Small intestine (tissue), 7 donors: ENCODE data around the gene RBMS3. TPM values are rescaled to one million over a fixed set of nuclear protein-coding genes. Genes with fewer than 3 reads are reported as not detected.

ENCODE experiments used
- DNase-seq, 2 donors: peaks; one replicate each; pipeline versions ENCODE4 v3.0.0 to v3.0.0-alpha.2; 2013
- FAIRE-seq: peaks from 2 replicates; lab custom pipeline; 2012; peaks lifted over from hg19 to GRCh38; lab: Jason Lieb, UNC
- H3K27ac ChIP-seq, 3 donors: one replicate each; pipeline ENCODE4 v1.5.1; 2013; ENCODE audit warnings: low read length in 2 of 3, mild to moderate bottlenecking in 2 of 3, control low read depth in 1 of 3, inconsistent platforms in 1 of 3, low read depth in 1 of 3, moderate library complexity in 1 of 3
- H3K27me3 ChIP-seq, 3 donors: one replicate each; pipeline ENCODE4 v1.6.1; 2013; ENCODE audit warnings: low read length in 3 of 3, inconsistent platforms in 1 of 3; ENCODE audit not compliant: control insufficient read depth in 3 of 3, insufficient read depth in 3 of 3
- H3K36me3 ChIP-seq, 3 donors: one replicate each; pipeline ENCODE4 v1.6.1; 2013; ENCODE audit warnings: low read length in 3 of 3, inconsistent platforms in 1 of 3, low read depth in 1 of 3, mild to moderate bottlenecking in 1 of 3, moderate library complexity in 1 of 3; ENCODE audit not compliant: control insufficient read depth in 3 of 3, insufficient read depth in 2 of 3
- H3K4me1 ChIP-seq, 3 donors: one replicate each; pipeline ENCODE4 v1.6.1; 2013; ENCODE audit warnings: low read length in 2 of 3, inconsistent platforms in 1 of 3, low read depth in 1 of 3, mild to moderate bottlenecking in 1 of 3, moderate library complexity in 1 of 3; ENCODE audit not compliant: control insufficient read depth in 3 of 3, insufficient read depth in 2 of 3
- H3K4me3 ChIP-seq, 3 donors: one replicate each; pipeline ENCODE4 v1.5.1; 2013; ENCODE audit warnings: low read length in 3 of 3, control low read depth in 1 of 3, inconsistent platforms in 1 of 3, low read depth in 1 of 3, mild to moderate bottlenecking in 1 of 3, moderate library complexity in 1 of 3
- H3K9me3 ChIP-seq, 2 donors: one replicate each; pipeline ENCODE4 v1.6.1; 2013; ENCODE audit warnings: low read depth in 1 of 2, low read length in 1 of 2; ENCODE audit not compliant: control insufficient read depth in 2 of 2, insufficient read depth in 1 of 2
- WGBS, 3 donors: extraction: QIAGEN DNeasy Blood & Tissue Kit; methylation state at CpG; one replicate each; pipeline ENCODE4 v1.1.7; 2013; 5-methylcytosine and 5-hydroxymethylcytosine counted together
- polyA plus RNA-seq, 4 donors: library from polyadenylated mRNA; stranded (reverse) in 3 of 4; unstranded in 1 of 4; fragments of 200-250 nt in 3 of 4; fragments of 120-200 nt in 1 of 4; gene quantifications; one replicate each; pipeline versions ENCODE4 v1.2.1 to v1.2.3, GENCODE V29; 2013
- donor health status: healthy with polysubstance abuse.
- donor health status: control.
- donor health status: control.
- donor health status: Bipolar disorder and iron deficiency.
- donor health status: healthy.

The RBMS3 gene
- polyA plus RNA-seq, 4 donors = 0.81 to 6.4 (median 4.8) TPM; not detected in 1

DNA sequence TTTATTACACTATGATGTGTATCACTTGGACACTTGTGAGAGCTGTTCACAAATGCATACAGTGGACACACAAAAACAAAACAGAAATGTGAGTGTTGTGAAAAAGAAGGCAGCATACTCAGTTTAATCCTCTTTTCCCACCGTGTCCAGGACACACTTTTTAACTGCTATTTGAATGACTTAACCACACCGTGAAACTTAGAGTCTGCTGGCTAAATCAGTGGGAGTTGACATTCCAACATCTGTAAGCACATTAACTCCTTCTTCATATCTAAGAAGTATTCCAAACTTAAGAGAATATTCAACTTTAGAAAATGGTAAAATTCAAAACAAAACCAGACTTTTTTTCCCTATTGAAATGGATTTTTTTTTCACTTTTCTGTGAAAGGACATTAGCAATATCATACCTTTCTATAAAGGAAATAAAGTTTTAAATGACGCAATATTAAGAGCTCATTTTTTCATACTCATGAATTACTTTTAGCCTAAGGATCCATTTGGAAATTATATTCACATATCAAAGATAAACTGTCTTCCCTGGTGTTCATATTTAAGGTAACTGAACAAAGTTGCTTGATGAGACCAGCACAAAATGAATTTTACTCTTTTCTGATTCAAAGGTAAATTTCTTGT, 316.6 kb downstream of the RBMS3 start:
- Histone ChIP-seq H3K4me1 (no peaks in the 10 kb centered on the region), H3K36me3 (no peaks in the 10 kb centered on the region), H3K27me3 (no peaks in the 10 kb centered on the region), H3K4me3 (no peak overlapping the region), H3K27ac (no peak overlapping the region), H3K9me3 (no peaks in the 10 kb centered on the region)
- WGBS, 3 donors = 56 to 59% (median 59%) methylated on average over 3 of the region's 3 CpGs
- no peak for FAIRE-seq
- no peak for DNase-seq

DNA sequence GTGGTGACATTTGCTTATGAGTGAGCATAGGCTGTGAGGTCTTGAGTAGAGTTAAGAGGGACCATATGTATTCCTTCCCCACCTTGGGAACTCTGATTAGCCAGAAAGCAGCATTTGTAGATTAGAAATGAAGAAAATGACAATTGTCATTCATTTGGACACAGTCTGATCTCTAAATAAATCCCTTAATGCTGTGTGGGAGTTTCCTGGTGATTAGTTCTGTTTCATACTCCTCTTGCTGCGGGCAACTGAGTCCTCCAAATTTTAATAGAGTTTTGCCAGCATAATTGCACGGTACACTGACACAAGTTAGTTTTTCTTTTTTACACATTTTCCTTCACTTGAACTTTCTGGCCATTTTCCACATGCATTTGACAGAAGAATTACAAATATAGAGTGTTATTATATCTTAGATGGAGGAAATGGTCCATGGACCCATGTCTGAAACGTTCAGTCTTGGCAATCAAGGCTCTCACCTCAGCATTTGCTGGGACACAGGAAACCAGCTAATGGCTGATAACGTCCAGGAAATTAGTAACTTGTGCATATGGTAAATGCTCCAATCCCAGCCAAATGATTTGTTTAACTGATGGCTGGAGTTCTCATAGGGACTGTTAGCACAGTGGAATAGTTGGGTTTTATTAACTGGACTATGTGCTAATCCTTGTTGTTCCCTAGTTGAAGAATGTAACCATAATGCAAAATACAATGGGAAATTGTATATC, 321.2 kb downstream of the RBMS3 start:
- H3K4me1 ChIP-seq = no peaks in the 10 kb centered on the region
- 55 to 62% (median 57%) methylated on average over 4 of the region's 4 CpGs for WGBS, 3 donors
- no peak for FAIRE-seq

DNA sequence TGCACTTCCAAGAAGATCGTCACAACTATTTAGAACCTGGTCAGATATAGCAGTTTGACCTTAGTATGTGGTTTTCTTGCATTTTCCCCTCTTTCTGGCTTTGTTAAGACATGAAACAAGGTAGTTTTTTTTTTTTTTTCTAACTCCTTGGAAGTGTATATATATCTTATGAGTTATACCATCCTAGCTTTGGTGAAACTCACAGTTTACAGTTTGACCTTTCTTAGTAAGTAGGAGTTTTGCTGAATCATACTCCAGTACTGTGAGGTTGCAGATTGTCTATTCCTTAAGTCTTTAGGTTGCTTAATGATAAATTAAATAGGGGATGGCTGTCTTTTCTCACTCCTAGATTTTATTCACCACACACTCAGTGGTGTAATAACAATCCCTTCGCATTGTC, 325.0 kb downstream of the RBMS3 start:
- H3K4me3 ChIP-seq = no peak overlapping the region
- no peak overlapping the region for H3K27ac ChIP-seq
- no peaks in the 10 kb centered on the region for H3K9me3 ChIP-seq
- no peaks in the 10 kb centered on the region for H3K27me3 ChIP-seq
- no peaks in the 10 kb centered on the region for H3K4me1 ChIP-seq
- no peak for FAIRE-seq
- H3K36me3 ChIP-seq = no peaks in the 10 kb centered on the region
- 84 to 96% (median 88%) methylated on average over 2 of the region's 2 CpGs for WGBS, 3 donors
- no peak for DNase-seq

More for the DNA sequence above, 321.2 kb downstream of the RBMS3 start:
- Histone ChIP-seq H3K36me3 (no peaks in the 10 kb centered on the region), H3K27ac (no peak overlapping the region), H3K9me3 (no peaks in the 10 kb centered on the region), H3K4me3 (no peak overlapping the region), H3K27me3 (no peaks in the 10 kb centered on the region)
- DNase-seq = no peak

DNA sequence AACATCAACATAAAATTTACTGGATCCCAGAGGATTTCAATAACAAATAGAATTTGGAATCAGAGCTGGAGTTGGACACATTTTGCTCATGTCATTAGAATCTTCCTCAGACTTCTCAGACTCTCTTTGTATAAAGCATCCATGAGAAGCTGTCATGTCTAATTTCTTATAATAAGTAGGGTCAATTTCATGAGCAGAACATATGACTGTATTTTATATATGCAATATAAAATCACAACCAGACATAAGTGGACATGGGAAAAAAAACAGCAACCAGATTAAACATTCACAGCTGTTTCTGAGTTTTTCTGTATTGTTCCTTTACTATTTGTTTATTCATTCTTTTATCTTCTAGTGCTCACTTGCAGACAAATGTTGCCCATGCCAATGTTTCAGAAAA, 325.5 kb downstream of the RBMS3 start:
- Histone ChIP-seq H3K4me1 (no peaks in the 10 kb centered on the region), H3K36me3 (no peaks in the 10 kb centered on the region), H3K27me3 (no peaks in the 10 kb centered on the region), H3K27ac (no peak overlapping the region), H3K9me3 (no peaks in the 10 kb centered on the region), H3K4me3 (no peak overlapping the region)
- FAIRE-seq (no peak), DNase-seq (no peak)

DNA sequence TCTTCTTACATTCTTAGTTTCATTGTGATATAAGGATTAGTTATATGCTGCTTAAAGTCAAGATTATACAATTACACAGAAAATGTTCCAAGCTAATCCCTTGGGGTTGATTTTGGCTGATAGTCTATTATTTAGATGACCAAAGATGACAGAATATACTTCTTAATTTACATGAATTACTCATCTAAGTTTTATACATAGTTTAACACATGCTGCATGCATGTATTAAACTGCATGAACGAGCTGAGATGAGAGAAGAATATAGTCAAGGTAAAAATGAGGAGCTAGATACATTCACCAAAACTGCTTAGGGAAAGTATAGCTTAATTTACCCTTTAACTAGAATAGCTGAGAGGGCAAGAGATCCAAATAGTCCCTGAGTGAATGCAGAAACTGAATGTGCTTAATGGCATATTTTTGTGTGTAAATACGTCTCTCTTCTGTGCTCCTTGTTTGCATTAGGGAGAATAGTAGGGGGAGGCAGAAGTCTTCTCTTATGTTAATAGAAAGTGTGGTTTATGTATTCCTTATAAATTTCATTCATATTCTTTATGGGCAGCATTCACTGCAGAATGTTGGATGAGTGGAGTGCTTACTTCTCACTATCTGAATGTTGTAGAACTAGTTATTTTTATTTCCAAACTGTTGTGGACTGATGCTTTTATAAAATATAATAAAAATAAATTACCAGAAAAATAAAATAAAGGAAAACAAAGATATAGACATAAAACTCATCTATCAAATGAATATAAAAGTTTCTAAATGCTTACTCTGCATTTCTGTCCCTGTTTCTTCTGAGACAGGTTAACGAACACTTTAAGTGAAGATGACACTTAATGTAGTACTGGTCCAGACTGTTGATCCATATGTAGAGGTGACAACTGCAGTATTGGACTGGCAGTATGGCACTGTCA, 327.8 kb downstream of the RBMS3 start:
- Histone ChIP-seq H3K27ac (no peak overlapping the region), H3K9me3 (no peaks in the 10 kb centered on the region), H3K4me1 (no peaks in the 10 kb centered on the region), H3K4me3 (no peak overlapping the region), H3K27me3 (no peaks in the 10 kb centered on the region), H3K36me3 (no peaks in the 10 kb centered on the region)
- FAIRE-seq (no peak), DNase-seq (no peak)
- 68 to 80% (median 71%) methylated on average over 3 of the region's 3 CpGs for WGBS, 3 donors

DNA sequence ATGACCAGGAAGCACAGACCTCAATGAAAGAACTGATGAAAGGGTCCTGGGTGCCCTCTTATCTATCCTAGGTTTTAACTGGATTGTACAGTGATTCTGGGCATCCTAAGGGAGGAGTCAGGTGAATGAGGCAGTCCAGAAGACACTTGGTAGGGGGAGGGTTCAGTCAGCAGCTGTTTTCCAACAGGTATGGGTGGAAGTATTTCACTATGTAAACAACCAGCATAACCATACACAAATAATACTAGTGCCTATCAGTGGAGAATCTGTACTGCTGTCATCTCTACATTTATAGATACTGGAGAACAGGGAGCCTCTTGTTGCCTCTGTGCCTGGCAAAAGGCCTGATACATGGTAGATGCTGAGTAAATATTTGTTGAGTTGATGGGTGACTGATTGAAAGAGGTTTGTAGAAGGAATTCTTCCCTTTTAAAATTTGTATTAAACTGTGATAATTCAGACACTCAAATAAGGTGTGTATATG, 328.5 kb downstream of the RBMS3 start:
- no peaks in the 10 kb centered on the region for H3K4me1 ChIP-seq
- H3K9me3 ChIP-seq = no peaks in the 10 kb centered on the region
- DNase-seq (no peak), FAIRE-seq (no peak)
- H3K27ac ChIP-seq = no peak overlapping the region
- H3K4me3 ChIP-seq = no peak overlapping the region
- no peaks in the 10 kb centered on the region for H3K36me3 ChIP-seq
- no peaks in the 10 kb centered on the region for H3K27me3 ChIP-seq

DNA sequence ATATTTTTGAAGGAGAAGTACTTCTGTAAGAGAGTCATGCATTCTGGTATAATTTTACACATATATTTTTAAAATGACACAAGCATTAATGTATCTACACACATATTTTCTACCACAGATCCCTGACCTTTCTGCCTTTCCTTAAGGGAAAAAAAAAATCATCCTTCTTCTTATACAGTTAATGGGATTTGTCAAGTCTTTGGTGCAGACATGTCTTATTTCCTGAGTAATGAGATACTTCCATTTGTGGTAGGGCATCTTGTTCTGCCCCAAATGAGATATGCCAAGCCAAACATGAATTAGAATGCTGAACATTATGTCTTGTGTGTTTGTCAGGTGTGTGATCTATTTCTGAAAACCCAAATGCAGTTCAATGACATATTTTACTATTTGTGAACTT, 329.9 kb downstream of the RBMS3 start:
- FAIRE-seq (no peak), DNase-seq (no peak)
- Histone ChIP-seq H3K4me1 (no peaks in the 10 kb centered on the region), H3K4me3 (no peak overlapping the region), H3K36me3 (no peaks in the 10 kb centered on the region), H3K27ac (no peak overlapping the region), H3K27me3 (no peaks in the 10 kb centered on the region), H3K9me3 (no peaks in the 10 kb centered on the region)

DNA sequence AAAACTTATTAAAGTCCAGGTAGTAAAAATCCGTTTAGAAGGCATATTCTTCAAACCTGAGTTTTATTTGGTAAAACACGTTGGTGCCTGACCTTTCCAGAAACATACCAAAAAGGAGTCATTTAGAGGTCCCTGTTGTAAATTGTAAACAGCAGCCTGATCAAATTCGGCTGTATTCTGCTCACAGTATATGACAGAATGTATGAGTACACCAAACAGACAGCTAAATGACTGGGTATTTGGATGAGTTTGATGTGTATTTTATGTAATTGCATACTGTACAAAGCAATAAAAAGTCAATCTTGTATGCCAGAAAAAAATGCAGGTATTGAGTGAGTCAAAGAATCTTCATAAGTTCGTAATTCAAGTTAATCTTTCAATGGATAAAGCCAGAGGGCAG, 330.4 kb downstream of the RBMS3 start:
- 46 to 70% (median 51%) methylated on average over 4 of the region's 4 CpGs for WGBS, 3 donors

More for the DNA sequence above, 330.4 kb downstream of the RBMS3 start:
- no peaks in the 10 kb centered on the region for H3K9me3 ChIP-seq
- no peaks in the 10 kb centered on the region for H3K4me1 ChIP-seq
- no peak overlapping the region for H3K4me3 ChIP-seq
- no peaks in the 10 kb centered on the region for H3K27me3 ChIP-seq
- FAIRE-seq = no peak
- no peak for DNase-seq
- H3K27ac ChIP-seq = no peak overlapping the region
- H3K36me3 ChIP-seq = no peaks in the 10 kb centered on the region
